Glomerular endothelial cell (primary cell): ENCODE results near the gene RFPL4AL1. TPM values are rescaled to one million over a fixed set of nuclear protein-coding genes. Genes with fewer than 3 reads are reported as not detected.
"Not testable (repeated sequence)": the region's sequence is repeated elsewhere in the genome, so short reads cannot be mapped to it uniquely, and the experiment has no call there.

ENCODE experiments used
- DNase-seq: peaks from one replicate; pipeline ENCODE4 v3.0.0-alpha.2; 2011; ENCODE audit warnings: low read depth, low spot score; ENCODE audit errors: extremely low read depth
- total RNA-seq: library from RNA; depleted of rRNA; stranded (reverse); fragments of >200 nt; gene quantifications from 2 replicates; pipeline ENCODE4 v1.2.3, GENCODE V29; 2015

The RFPL4AL1 gene
- not detected in 2 replicates for total RNA-seq

- not testable (repeated sequence) for DNase-seq
Observed at GRCh38 chr19:55768818-55769217, at the start of gene RFPL4AL1. TSS of gene RFPL4AL1 (plus strand) at chr19:55769118. CDS start at chr19:55771805, 2,687 bp downstream.

DNA sequence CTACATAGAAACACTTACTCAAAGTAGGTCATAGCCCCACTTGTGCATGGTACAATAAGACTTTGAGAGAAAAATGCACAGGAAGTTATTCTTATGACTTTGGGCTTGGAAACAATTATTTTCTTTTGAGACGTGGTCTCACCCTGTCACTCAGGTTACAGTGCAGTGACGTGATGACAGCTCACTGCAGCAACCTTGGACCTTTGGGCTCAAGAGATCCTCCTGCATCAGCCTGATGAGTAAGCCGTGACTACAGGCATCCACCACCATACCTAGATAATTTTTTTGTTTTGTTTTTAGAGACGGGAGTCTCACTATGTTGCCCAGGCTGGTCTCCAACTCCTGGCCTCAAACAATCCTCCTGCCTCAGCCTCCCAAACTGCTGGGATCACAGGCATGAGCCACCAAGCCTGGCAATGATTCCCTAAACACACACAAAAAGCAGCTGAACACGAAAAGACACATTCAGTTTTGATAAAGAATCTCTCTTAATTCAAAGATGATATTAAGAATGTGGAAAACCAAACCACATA lies 48.6 kb upstream of the RFPL4AL1 start:
- no peak for DNase-seq

DNA sequence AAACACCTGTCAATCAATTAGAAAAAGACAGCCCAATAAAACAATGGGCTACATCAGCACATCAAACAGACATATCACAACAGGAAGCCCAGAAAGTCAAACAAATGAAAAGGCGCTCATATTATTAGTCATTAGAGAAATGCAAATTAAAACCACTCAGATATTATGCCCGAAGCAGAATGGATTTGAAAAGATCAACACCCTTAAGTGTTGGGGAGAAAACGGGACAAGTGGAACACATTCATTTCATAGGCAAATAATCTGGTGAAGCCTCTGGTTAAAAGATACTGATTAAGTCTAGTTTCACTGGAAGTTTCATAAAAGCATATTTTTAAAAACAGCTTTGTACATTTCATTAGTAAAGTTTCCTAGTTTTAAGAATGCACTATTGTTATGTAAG lies 48.1 kb upstream of the RFPL4AL1 start:
- no peak for DNase-seq

GRCh38 chr19:55723491-55723890 lies 45.4 kb upstream of the RFPL4AL1 start:
- no peak for DNase-seq

GRCh38 chr19:55730378-55730777 lies 38.5 kb upstream of the RFPL4AL1 start:
- DNase-seq: not testable (repeated sequence)

DNA sequence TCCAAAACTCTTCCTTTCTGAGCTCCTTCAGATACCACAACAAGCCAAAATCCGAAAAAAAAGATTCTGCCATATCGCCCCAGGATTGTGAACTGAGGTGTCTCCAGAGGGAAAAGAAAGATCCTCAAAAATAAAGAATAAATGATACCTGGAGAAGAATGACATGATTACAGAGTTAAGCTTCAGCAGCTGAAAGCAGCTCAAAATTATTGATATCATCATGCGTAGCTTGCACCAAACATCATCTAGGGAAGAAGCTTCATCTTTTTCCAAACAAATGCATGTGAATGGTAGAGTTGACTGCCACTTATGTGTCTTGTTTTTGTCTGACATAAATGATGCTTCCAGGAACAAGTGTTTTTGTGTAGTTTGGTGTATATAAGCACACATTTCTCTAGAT lies 30.6 kb upstream of the RFPL4AL1 start, which contains the start of gene NLRP9:
NLRP9 (minus strand) TSS at position 101 of the 400 bp plus-strand sequence; CDS start at position 73, 28 bp downstream.
- DNase-seq: no peak

GRCh38 chr19:55750715-55751114 lies 18.2 kb upstream of the RFPL4AL1 start:
- no peak for DNase-seq

- DNase-seq: no peak
Observed at GRCh38 chr19:55753401-55753800, 15.5 kb upstream of the RFPL4AL1 start.

DNA sequence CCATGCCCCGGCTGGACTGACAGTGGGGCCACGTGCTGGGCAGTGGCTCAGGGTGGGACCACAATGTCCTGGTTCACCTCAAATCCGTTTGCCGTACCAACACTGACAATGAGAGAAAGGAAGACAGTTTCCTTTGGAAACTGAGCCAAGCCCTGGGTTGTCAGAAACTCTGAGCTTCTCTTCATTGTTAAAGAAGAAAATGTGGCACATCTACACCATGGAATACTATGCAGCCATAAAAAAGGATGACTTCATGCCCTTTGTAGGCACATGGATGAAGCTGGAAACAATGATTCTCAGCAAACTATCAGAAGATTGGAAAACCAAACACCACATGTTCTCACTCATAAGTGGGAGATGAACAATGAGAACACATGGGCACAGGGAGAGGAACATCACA lies 12.1 kb upstream of the RFPL4AL1 start:
- not testable (repeated sequence) for DNase-seq

- not testable (repeated sequence) for DNase-seq
Observed at GRCh38 chr19:55758797-55759196, 10.1 kb upstream of the RFPL4AL1 start, which contains the start of gene RFPL4A. TSS of gene RFPL4A (plus strand) at chr19:55759097. CDS start at chr19:55761801, 2,704 bp downstream.

- no peak for DNase-seq
Observed at GRCh38 chr19:55766466-55766865, 2.5 kb upstream of the RFPL4AL1 start.

GRCh38 chr19:55769632-55770031 lies 714 bp downstream of the RFPL4AL1 start:
- not testable (repeated sequence) for DNase-seq

DNA sequence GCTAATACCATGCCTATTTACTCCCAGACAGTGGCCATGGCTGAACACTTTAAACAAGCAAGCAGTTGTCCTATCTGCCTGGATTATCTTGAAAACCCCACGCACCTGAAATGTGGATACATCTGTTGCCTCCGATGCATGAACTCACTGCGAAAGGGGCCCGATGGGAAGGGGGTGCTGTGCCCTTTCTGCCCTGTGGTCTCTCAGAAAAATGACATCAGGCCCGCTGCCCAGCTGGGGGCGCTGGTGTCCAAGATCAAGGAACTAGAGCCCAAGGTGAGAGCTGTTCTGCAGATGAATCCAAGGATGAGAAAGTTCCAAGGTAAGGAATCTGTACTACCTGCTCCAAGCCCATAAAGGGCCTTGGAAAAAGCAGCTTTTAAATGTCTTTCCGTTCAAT lies 8.6 kb downstream of the RFPL4AL1 start:
- no peak for DNase-seq

DNA sequence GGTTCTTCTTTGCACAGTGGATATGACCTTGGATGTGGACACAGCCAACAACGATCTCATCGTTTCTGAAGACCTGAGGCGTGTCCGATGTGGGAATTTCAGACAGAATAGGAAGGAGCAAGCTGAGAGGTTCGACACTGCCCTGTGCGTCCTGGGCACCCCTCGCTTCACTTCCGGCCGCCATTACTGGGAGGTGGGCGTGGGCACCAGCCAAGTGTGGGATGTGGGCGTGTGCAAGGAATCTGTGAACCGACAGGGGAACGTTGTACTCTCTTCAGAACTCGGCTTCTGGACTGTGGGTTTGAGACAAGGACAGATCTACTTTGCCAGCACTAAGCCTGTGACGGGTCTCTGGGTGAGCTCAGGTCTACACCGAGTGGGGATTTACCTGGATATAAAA lies 9.4 kb downstream of the RFPL4AL1 start:
- no peak for DNase-seq

- no peak for DNase-seq
Observed at GRCh38 chr19:55781112-55781511, 12.2 kb downstream of the RFPL4AL1 start.

DNA sequence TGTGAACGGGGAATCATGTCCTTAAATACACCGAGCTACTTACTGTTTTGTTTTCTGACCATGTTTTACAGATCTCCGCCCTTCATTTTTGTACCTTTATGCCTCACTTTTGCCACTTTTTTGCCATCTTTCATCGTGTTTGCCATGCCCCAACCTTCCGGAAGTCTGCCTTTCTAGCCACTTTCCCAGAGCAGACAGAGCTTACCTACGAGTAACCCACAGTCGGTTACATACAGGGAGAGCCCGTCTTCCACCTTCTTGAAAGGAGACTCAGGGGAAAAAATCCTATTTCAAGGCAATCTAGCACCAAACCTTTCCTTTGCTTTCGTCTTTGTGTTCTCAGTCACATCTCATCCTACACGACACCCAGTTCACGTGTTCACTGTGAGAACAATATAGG lies 26.1 kb downstream of the RFPL4AL1 start:
- no peak for DNase-seq

DNA sequence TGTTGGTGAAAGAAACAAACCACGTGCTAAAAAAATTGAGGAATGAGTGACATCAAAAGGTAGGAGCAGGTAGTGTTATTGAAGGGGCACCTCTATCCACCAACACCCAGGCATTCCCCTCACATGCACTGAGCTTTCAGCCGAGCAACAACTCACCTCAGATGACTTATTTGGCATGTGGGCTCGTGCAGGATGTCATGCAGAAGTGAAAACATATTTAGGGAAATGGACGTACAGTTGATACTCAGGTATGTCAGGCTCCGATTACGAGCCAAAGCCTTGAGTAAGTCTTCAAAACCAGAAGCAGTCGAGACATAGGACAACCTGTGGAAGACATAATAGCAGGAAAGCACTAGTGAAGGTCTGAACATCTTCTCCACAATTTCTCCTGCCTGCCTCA lies 32.5 kb downstream of the RFPL4AL1 start:
- DNase-seq: no peak

DNA sequence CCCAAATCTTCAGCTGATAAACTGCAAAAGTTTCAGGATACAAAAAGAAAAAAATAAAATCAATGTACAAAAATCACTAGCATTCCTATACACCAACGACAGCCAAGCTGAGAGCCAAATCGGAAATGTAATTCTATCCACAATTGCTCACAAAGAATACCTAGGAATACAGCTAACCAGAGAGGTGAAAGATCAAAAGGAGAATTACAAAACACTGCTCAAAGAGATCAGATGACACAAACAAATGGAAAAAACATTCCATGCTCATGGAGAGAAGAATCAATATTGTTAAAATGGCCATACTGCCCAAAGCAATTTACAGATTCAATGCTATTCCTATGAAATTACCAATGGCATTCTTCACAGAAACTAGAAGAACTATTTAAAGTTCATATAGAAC lies 33.4 kb downstream of the RFPL4AL1 start:
- no peak for DNase-seq

DNA sequence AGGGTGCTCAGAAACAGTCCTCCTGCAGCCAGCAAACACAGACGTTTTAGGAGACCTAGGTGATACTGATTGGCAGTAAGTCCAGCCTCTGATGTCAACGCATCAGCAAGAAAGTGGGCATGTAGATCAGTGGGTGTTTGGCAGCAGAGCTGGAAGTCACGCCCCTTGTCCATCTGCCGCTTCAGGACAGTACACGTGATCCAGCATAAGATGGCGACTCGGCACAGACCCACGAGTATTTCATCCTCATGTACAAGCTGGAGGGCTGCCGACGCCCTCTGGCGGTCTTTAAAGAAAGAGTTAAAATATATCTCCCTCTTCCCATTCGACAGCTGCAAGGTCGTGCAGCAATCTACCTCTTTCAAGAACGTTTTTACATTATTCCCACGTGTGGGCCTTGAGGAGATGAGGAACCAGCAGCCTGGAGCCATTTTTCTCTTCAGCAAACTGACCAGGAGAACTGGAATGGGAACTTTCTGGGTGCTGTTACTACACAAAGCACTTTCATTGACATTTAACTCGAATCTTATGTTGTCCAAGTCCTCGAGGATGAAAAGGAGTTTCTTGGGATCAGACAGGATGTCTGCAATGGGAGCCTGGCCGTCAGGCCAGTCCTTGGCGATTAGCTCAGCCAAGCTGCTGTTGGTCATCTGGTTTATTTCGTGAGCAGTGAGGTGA lies 40.6 kb downstream of the RFPL4AL1 start:
- no peak for DNase-seq

DNA sequence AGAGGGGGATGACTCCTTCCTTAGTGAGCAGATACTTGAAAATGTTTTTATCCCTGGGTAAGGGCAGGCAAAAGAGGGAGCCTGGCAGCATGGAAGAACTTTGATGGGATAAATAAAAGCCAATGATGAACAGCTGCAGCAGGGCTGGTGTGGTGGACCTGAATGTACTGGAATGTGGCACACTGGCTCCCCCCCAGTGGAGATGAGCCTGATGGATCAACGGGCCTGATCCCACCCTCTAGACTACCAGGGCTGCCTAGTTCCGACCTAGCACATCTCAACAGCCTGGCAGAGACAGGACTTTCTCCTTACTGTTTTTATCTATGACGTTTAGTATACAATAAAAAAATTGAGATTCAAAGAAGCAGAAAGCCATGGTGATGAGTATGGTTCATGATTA lies 42.4 kb downstream of the RFPL4AL1 start:
- DNase-seq: no peak

DNA sequence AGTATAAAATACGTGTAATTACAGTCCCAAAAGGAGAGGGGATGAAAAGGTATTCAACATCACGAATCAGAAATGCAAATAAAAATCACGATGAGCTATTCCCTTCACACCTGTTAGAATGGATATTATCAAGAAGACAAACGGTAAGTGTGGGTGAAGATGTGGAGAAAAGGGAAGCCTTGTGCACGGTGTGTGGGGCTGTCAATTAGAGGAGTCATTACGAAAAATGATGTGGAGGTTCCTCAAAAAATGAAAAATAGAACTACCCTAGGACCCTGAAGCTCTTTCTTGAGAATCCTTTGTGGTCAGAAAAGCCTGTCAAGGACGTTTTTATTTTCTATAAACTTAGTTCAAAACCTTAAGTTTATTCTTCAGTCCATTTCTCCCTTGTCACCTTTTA lies 43.5 kb downstream of the RFPL4AL1 start:
- no peak for DNase-seq

DNA sequence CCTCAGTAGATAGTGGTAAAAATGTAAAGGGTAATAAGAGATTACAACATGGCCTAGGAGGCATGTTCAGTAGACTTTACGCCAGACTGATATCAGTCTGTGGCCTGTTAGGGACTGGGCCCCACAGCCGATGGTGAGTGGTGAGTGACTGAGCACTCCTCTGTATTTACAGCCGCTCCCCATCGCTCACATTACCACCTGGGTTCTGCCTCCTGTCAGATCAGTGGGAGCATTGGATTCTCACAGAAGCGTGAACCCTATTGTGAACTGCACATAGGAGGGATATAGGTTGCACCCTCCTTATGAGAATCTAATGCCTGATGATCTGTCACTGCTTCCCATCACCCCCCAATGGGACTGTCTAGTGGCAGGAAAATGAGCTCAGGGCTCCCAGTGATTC lies 45.0 kb downstream of the RFPL4AL1 start:
- DNase-seq: no peak
